Trophoblast cell (in vitro differentiated cells and primary cell): ENCODE measurements around the gene HOXB6.

Experiments
- DNase-seq, 2 donors: peaks; one replicate each; pipeline ENCODE4 v3.0.0-alpha.2; 2016
- H2AFZ ChIP-seq: 2 replicates; pipeline ENCODE4 v1.6.1; 2013; ENCODE audit warnings: low read length, moderate library complexity, mild to moderate bottlenecking; ENCODE audit not compliant: insufficient read depth, poor library complexity
- H2AK5ac ChIP-seq: 2 replicates; pipeline ENCODE4 v1.6.1; 2013; ENCODE audit warnings: mild to moderate bottlenecking, low read length
- H2BK120ac ChIP-seq: 2 replicates; pipeline ENCODE4 v1.6.1; 2013; ENCODE audit warnings: low read length, mild to moderate bottlenecking, moderate library complexity; ENCODE audit not compliant: insufficient read depth, poor library complexity
- H2BK12ac ChIP-seq: 2 replicates; pipeline ENCODE4 v1.6.1; 2013; ENCODE audit warnings: mild to moderate bottlenecking, low read length, moderate library complexity
- H2BK5ac ChIP-seq: 2 replicates; pipeline ENCODE4 v1.6.1; 2013; ENCODE audit warnings: low read length, low read depth, moderate library complexity, mild to moderate bottlenecking; ENCODE audit not compliant: poor library complexity
- H3K14ac ChIP-seq: 2 replicates; pipeline ENCODE4 v1.6.1; 2013; ENCODE audit warnings: mild to moderate bottlenecking, low read length
- H3K18ac ChIP-seq: 2 replicates; pipeline ENCODE4 v1.6.1; 2013; ENCODE audit warnings: mild to moderate bottlenecking, low read length
- H3K23ac ChIP-seq: 2 replicates; pipeline ENCODE4 v1.6.1; 2013; ENCODE audit warnings: low read length
- H3K27ac ChIP-seq: 2 replicates; pipeline ENCODE4 v1.5.1; 2013; ENCODE audit warnings: low read depth, mild to moderate bottlenecking, inconsistent platforms, low read length, moderate library complexity
- H3K27me3 ChIP-seq: 2 replicates; pipeline ENCODE4 v1.6.1; 2013; ENCODE audit warnings: inconsistent platforms, mild to moderate bottlenecking, low read length, moderate library complexity; ENCODE audit not compliant: insufficient read depth
- H3K36me3 ChIP-seq, 2 experiments: 1 replicate in 1 of 2; 2 replicates in 1 of 2; pipeline ENCODE4 v1.6.1; 2013; ENCODE audit warnings: low read length in 2 of 2, mild to moderate bottlenecking in 2 of 2, moderate library complexity in 1 of 2; ENCODE audit not compliant: insufficient read depth in 2 of 2, control insufficient read depth in 1 of 2
- H3K4ac ChIP-seq: 2 replicates; pipeline ENCODE4 v1.6.1; 2013; ENCODE audit warnings: low read depth, mild to moderate bottlenecking, low read length, moderate library complexity
- H3K4me1 ChIP-seq, 2 experiments: 1 replicate in 1 of 2; 2 replicates in 1 of 2; pipeline ENCODE4 v1.6.1; 2013; ENCODE audit warnings: low read length in 2 of 2, mild to moderate bottlenecking in 2 of 2, moderate library complexity in 1 of 2; ENCODE audit not compliant: insufficient read depth in 2 of 2, control insufficient read depth in 1 of 2
- H3K4me2 ChIP-seq: 2 replicates; pipeline ENCODE4 v1.6.1; 2013; ENCODE audit warnings: inconsistent platforms, mild to moderate bottlenecking, low read length, moderate library complexity
- H3K4me3 ChIP-seq: 2 replicates; pipeline ENCODE4 v1.5.1; 2013; ENCODE audit warnings: mild to moderate bottlenecking, low read depth, low read length, inconsistent platforms
- H3K79me1 ChIP-seq: one replicate; pipeline ENCODE4 v1.6.1; 2013; ENCODE audit warnings: low read length
- H3K79me2 ChIP-seq: 2 replicates; pipeline ENCODE4 v1.6.1; 2013; ENCODE audit warnings: low read length, mild to moderate bottlenecking; ENCODE audit not compliant: control insufficient read depth, insufficient read depth, poor library complexity
- H3K9ac ChIP-seq: 2 replicates; pipeline ENCODE4 v1.6.1; 2013; ENCODE audit warnings: mild to moderate bottlenecking, low read length
- H3K9me3 ChIP-seq: 2 replicates; pipeline ENCODE4 v1.6.1; 2013; ENCODE audit warnings: low read depth, mild to moderate bottlenecking, control low read depth, inconsistent platforms, low read length; ENCODE audit not compliant: insufficient read depth
- H4K12ac ChIP-seq: 2 replicates; pipeline ENCODE4 v1.6.1; 2013; ENCODE audit warnings: low read depth, mild to moderate bottlenecking, low read length, moderate library complexity
- H4K8ac ChIP-seq: 2 replicates; pipeline ENCODE4 v1.6.1; 2013; ENCODE audit warnings: low read depth, mild to moderate bottlenecking, low read length, moderate library complexity
- H4K91ac ChIP-seq: one replicate; pipeline ENCODE4 v1.6.1; 2013; ENCODE audit warnings: low read depth, mild to moderate bottlenecking, low read length, moderate library complexity
- whole genome bisulfite sequencing: extraction: QIAGEN DNeasy Blood & Tissue Kit; methylation state at CpG from one replicate; pipeline ENCODE4 v1.1.7; 2013; ENCODE audit warnings: missing lambda C conversion rate; ENCODE audit not compliant: insufficient read length, insufficient coverage; ENCODE audit errors: extremely low coverage; 5-methylcytosine and 5-hydroxymethylcytosine counted together

The HOXB6 gene

GRCh38 chr17:48600244-48601098, 4.3 kb downstream of the HOXB6 start:
- no peak overlapping the region for H4K91ac ChIP-seq
- no CpG with 5 or more reads among the region's 17 CpGs for WGBS
- no peak overlapping the region for H3K9ac ChIP-seq
- H4K12ac ChIP-seq: no peak overlapping the region
- peak overlapping the region; percentile 26 for H3K4me2 ChIP-seq
- H3K14ac ChIP-seq: no peak overlapping the region
- H3K23ac ChIP-seq: no peak overlapping the region
- no peaks in the 10 kb centered on the region for H3K9me3 ChIP-seq
- H2BK5ac ChIP-seq: peak overlapping the region; percentile 16
- no peak overlapping the region for H3K4ac ChIP-seq
- H2AFZ ChIP-seq: no peak overlapping the region
- no peak overlapping the region for H4K8ac ChIP-seq
- no peak overlapping the region for H3K4me3 ChIP-seq
- H3K27me3 ChIP-seq: peaks cover 30% of the 10 kb centered on the region
- no peak overlapping the region for H2BK120ac ChIP-seq
- peaks cover 0 to 4% of the 10 kb centered on the region in 2 experiments for H3K36me3 ChIP-seq
- H3K18ac ChIP-seq: no peak overlapping the region
- H3K79me2 ChIP-seq: peaks cover 8% of the 10 kb centered on the region
- no peak for DNase-seq
- H3K79me1 ChIP-seq: peaks cover 23% of the 10 kb centered on the region
- no peak overlapping the region for H2AK5ac ChIP-seq
- H2BK12ac ChIP-seq: no peak overlapping the region
- H3K4me1 ChIP-seq: peaks cover 34 to 47% of the 10 kb centered on the region in 2 experiments
- peak overlapping the region; percentile 67 for H3K27ac ChIP-seq

DNA sequence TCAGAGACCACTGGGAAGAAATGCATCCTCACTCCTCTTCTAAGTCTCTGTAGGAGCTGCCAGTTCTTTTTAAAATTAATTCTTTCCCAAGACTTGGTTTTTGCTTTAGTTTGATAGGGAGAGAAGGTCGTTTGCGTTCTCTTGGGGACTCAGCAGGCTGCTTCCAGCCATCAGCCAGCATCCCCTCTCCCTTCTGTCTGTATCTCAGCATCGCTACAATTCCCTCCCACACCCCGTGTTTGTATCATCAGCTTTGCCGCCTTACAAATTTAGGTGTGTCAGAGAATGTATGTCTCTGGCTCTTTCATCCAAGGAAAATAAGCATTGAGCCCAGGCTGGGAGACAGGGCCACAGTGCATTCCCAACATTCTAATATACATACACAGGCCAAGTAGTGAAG, 5.4 kb downstream of the HOXB6 start:
- Histone ChIP-seq H2BK12ac (peak overlapping the region; percentile 16), H3K27ac (peak overlapping the region; percentile 42), H3K36me3 (peaks cover 3 to 10% of the 10 kb centered on the region in 2 experiments), H3K27me3 (peaks cover 19% of the 10 kb centered on the region), H2AFZ (no peak overlapping the region), H3K18ac (peak overlapping the region; percentile 26), H2BK5ac (peak overlapping the region; percentile 13), H3K4me2 (no peak overlapping the region), H3K79me1 (peaks cover 25% of the 10 kb centered on the region), H3K79me2 (peaks cover 8% of the 10 kb centered on the region), H4K12ac (no peak overlapping the region), H3K14ac (no peak overlapping the region), H3K4ac (no peak overlapping the region), H2AK5ac (no peak overlapping the region), H3K9me3 (no peaks in the 10 kb centered on the region), H3K9ac (no peak overlapping the region), H4K91ac (peak overlapping the region; percentile 10), H3K4me1 (peaks cover 34 to 53% of the 10 kb centered on the region in 2 experiments), H2BK120ac (peak overlapping the region; percentile 6), H4K8ac (no peak overlapping the region), H3K23ac (no peak overlapping the region), H3K4me3 (no peak overlapping the region)
- no peak for DNase-seq
- no CpG with 5 or more reads among the region's 5 CpGs for WGBS

GRCh38 chr17:48598736-48599135, 6.0 kb downstream of the HOXB6 start:
- Histone ChIP-seq H3K27me3 (peaks cover 14% of the 10 kb centered on the region), H2BK120ac (peak overlapping the region; percentile 14), H3K36me3 (peaks cover 3 to 10% of the 10 kb centered on the region in 2 experiments), H4K12ac (no peak overlapping the region), H2BK5ac (no peak overlapping the region), H3K27ac (no peak overlapping the region), H4K91ac (peak overlapping the region; percentile 84), H2AFZ (no peak overlapping the region), H3K18ac (peak overlapping the region; percentile 8), H3K23ac (no peak overlapping the region), H3K79me1 (peaks cover 27% of the 10 kb centered on the region), H3K14ac (peak overlapping the region; percentile 3), H3K9ac (no peak overlapping the region), H2BK12ac (peak overlapping the region; percentile 1), H4K8ac (no peak overlapping the region), H3K4me2 (peak overlapping the region; percentile 84), H2AK5ac (no peak overlapping the region), H3K4ac (peak overlapping the region; percentile 0), H3K4me3 (no peak overlapping the region), H3K9me3 (no peaks in the 10 kb centered on the region), H3K4me1 (peaks cover 31 to 48% of the 10 kb centered on the region in 2 experiments), H3K79me2 (peaks cover 8% of the 10 kb centered on the region)
- no peak for DNase-seq
- no CpG with 5 or more reads among the region's 7 CpGs for WGBS

DNA sequence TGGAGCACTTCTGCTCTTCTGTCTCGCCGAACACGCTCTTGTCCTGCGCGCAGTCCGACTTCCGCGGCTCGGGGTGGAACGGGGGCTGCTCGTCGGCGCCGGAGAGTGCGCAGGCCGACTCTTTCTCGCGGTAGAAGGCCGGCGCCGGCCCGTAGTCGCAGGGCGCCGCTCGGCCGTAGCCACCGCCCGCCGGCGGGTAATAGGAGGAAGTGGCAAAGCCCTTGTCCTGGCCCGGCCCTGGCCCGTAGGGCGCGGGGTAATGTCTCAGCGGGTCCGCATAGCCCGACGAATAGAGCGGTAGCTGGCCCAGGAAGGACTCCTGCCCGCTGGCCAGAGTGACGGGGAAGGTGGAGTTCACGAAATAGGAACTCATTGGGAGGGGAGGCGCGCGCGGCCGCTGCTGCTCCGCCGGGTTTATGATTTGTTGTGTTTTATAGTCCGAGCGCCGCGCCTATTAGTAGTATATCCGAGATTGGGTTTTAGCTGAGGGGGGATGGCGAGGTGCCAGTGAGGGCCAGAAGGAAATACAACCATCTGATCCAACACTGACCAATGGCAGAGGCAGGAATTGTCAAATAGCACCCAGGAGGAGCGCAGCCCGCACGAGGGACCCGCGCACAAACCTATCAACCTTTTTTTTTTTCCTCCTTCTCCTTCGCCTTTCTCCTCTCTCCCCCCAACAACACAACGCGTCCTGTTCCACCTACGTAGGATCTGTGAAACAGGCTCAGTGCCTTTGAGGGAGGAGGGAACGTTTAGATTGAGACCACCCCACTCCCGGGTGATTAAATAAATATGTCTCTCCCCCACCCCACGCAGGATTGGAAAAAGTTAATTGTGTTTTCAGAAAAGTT, 6.8 kb downstream of the HOXB6 start:
- Histone ChIP-seq H3K79me2 (peaks cover 11% of the 10 kb centered on the region), H3K4ac (peak overlapping the region; percentile 31), H4K91ac (peak overlapping the region; percentile 84), H4K8ac (peak overlapping the region; percentile 75), H3K4me1 (peaks cover 36 to 52% of the 10 kb centered on the region in 2 experiments), H3K23ac (no peak overlapping the region), H3K79me1 (peaks cover 31% of the 10 kb centered on the region), H2BK12ac (no peak overlapping the region), H4K12ac (no peak overlapping the region), H3K14ac (peak overlapping the region; percentile 19), H3K27me3 (peaks cover 10% of the 10 kb centered on the region), H3K4me3 (peak overlapping the region; percentile 70), H3K9ac (peak overlapping the region; percentile 62), H3K27ac (peak overlapping the region; percentile 35), H2BK120ac (peak overlapping the region; percentile 29), H3K18ac (peak overlapping the region; percentile 50), H3K36me3 (peaks cover 3 to 10% of the 10 kb centered on the region in 2 experiments), H2AFZ (peak overlapping the region; percentile 49), H2AK5ac (no peak overlapping the region), H3K4me2 (peak overlapping the region; percentile 84), H2BK5ac (peak overlapping the region; percentile 24), H3K9me3 (no peaks in the 10 kb centered on the region)
- peak; percentile 16 to 55 for DNase-seq
- WGBS: no CpG with 5 or more reads among the region's 68 CpGs
